HG02623 (cell line): ENCODE measurements around the gene SAE1.

ENCODE experiments used
- ATAC-seq: cut with Tn5 transposase; IDR thresholded peaks from one replicate; pipeline ENCODE4 v1.9.1; 2021; ENCODE audit warnings: moderate library complexity; ENCODE audit not compliant: unreplicated experiment

Gene SAE1

DNA sequence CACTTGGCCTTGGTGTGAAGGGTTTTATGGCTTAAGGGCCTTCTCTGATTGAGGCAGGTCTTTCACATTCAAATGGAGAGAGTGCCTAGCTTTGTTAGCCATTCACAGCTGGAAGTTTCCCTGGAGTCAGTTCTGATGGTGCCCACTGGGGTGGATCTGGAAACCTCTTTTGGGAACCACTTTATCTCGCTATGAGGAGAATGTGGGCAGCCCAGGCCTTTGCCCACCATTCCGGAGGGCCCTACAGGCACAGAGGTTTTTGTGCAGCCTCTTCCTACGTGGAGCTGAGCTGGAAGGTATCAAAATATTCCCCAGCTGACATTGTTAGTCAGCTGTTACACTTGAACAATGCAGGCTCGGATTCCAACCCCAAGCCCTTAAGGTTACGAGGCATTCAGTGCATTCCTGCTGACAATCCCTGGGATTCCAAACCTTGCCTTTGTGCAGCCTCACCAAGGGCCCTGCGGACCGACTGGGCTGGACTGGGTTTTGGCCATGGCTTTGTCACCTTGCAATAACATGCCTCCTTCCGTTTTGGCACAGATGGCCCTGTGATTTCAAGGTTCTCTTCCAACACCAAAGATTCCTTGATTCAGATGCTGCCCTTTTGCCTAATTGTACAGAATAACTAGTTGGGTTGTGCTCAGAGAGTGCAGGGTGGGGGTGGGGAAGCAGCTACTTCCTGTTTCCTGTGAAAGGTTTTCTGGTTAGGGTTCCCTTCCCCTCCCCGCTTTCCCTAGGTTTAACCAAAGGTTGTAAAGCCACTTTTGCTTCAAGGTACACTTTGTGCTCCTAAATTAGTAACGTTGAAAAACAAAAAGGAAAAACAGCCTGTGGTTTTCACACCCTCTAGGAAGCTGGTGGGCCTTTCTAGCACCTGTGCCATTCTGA lies 27.0 kb downstream of the SAE1 start:
- no peak for ATAC-seq

DNA sequence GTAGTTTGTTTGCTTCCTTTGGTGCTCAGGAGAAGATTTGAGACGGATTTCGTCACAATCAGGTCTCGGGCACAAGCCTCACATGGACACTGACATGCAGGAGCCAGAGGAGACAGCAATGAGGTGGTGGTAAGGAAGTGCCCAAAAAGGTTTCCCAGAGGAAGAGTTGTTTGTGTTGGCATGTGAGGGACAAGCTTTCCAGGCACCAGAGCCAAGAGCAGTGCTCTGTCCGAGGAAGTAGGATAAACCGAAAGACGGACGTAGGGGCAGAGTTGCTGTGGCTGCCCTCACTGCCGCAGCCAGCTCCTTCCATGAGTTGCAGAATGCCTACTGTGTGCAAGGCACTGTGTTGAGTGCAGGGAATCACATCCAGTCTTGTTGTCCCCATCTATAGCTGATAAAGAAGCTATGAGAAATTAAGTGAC lies 27.7 kb downstream of the SAE1 start:
- ATAC-seq: no peak

DNA sequence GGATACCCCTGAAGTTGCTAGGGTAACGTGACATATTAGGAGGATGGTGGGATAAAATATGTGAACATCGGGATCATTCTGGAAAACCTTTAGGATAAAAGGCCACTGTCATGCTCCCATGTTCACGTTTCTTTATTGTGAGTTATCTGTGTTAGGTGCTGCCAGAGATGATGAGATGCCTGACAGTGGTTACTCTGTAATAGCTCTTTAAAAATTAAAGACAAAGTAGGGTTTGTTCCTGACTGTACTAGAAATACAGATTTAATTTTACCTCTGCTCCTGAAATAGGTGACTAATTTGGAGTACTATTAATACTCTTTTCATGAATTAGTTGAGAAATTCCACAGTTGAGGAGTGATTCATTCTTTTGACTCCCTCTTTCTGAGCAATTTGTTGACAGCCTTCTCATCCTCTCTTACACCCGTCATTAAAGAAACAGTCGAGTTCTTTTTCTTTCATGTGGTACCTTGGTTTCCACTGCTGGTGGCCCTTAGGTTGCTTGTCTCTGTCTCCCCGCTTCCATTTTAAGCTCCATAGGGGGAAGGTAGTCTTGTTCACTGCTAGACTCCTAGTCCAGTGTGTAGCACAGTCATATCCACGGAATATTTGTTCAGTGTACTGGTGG lies 28.4 kb downstream of the SAE1 start:
- ATAC-seq: no peak

DNA sequence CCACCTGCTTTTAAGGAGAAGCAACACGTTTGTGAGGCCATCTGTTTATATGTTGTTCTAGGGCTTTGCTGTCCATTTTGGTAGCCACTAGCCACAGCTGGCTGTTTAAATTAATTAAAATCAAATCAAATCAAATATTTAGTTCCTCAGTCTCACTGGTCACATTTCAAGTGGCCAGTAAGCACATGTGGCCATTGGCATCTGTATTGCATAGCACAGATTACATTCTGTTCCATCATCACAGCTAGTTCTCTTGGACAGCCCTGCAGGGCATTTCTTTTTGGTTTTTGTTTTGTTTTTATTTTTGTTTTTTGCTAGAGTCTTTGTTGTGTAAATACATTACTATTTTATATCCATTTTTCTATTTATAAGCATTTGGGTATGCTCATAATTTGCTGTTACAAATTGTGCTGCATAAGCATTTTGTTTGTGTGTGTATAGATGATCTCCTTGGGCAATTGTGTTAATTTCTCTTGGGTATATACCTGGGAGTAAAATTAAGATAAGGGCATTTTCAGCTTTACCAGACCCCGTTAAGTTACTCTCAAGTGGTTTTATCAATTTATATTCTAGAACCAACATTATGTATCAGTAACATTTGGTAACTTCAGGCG lies 31.3 kb downstream of the SAE1 start:
- ATAC-seq: no peak

DNA sequence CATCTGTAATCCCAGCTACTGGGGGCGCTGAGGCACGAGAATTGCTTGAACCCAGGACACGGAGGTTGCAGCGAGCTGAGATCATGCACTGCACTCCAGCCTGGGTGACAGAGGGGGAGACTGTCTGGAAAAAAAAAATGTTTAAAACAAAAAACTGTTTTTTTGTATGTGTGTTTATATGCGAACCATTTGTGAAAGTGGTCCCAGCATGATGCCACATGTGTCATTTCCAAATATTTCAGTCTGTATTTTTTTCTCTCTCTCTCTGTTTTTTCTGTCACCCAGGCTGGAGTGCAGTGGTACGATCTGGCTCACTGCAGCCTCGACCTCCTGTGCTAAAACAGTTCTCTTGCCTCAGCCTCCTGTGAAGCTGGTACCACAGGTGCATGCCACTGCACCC lies 37.4 kb downstream of the SAE1 start:
- ATAC-seq: no peak

DNA sequence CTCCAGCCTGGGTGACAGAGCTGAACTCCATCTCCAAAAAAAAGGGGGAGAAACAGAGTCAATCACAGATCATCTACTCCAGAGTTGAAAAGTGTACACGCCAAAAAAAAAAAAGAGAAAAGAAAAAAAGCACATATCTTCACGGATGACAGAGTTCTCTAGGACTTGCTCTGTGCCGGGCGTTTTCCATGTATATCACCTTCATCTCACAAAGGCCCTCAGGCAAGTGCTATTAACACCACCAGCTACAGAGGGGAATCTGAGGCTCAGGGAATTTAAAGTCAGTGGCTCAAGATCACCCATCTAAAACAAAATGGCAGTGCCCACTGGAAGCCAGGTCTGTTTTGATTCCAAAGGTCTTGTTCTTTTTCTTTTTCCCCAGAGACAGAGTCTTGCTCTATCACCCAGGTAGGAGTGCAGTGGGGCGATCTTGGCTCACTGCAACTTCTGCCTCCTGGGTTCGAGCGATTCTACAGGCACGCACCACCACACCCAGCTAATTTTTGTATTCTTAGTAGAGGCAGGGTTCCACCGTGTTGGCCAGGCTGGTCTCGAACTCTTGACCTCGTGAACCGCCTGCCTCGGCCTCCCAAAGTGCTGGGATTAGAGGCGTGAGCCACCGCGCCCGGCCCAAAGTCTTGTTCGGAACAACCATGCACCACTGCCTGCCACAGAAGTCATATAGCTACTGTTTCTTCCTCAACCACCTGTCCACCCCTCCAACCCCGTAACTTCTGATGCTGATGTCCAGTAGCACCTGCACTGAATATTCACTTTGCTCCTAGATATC lies 42.2 kb downstream of the SAE1 start:
- ATAC-seq: no peak

DNA sequence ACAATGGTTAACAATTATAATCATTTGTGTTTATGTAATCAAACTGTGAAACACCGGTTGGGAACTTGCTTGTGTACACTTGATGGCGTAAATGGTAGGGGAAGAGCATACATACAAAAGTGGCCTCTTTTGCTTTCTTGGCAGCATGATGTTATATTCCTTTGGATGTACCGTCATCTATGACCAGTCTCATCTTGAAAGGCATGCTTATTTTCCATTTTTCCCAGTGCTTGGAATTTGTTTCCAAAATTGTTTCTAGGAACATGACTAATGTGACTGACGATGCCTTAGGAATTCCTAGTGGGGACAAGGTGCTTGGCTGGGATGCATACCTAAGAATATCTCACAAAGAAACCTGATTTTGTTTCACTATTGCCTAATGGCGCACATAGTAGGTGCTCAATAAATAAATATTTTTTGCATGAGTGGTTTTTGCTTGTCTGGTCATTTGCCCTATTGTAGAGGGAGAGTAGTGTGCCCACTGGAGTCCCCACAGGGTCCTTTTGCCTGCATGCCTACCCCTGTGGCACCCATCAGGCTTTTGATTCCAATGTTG lies 45.5 kb downstream of the SAE1 start:
- no peak for ATAC-seq

DNA sequence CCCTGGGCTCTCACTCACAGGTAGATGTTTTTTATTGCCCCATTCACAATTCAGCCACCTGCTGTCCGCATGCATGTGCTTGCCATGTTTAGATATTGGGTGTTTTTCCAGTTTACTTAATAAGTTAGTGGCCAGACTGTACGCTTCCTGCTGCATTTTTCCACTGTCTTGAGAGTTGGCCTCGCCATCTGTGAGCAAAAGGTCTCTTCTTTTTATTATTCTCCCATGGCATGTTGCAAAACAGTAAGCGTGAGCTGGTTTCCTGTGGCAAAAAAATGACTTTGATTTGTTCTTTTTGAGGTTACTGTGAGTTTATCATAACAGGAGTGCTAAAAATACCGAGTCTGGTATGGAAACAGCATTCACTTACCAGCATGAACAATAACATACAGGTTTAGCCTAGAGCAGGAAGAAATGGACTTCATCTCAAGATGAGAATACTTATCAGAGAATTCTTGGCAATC lies 46.0 kb downstream of the SAE1 start:
- ATAC-seq: no peak

DNA sequence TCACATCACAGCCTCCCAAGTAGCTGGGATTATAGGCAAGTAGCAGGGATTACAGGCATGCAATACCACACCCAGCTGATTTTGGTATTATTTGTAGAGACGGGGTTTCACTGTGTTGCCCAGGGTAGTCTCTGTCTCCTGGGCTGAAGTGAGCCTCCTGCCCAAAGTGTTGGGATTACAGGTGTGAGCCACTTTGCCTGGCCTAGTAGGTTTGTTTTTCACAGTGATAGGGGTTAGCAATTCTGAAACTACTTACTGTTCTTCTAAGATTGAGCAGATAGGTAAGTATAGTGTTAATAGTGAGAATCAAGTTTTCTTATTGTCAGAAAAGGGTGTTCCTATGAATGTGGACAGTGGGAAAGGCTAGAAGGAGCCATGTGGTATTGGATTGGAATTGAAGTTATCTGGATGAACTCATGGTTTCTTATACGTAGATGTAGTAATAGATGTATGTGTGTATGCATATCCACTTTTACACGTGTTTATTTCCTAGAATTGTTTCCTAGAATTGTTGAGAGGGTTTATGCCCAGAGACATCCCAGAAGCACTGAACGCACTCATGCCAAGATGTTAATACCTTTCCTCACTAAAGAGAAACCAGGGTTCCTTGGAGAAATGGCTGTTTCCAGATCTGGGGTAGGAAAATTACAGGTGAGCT lies 49.1 kb downstream of the SAE1 start:
- ATAC-seq: no peak

DNA sequence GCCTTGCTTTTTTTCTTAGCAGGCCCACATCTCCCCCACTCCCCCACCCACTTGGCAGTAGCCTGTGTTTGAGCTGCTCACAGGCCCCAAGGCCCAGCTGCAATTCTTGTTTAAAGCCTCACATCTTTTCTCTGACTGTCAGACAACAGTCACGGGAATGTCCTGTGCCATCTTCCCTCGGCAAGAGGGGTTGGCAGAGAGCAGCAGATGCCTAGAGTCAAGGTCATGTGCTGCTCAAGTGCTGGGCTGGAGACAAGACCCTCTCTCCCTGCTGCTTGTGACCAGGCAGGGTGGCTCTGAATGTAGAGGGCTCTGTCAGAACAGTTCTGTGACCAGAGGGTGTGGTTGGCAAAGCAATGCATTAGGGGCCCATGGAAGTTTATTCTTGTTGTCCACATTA lies 53.0 kb downstream of the SAE1 start:
- ATAC-seq: no peak

DNA sequence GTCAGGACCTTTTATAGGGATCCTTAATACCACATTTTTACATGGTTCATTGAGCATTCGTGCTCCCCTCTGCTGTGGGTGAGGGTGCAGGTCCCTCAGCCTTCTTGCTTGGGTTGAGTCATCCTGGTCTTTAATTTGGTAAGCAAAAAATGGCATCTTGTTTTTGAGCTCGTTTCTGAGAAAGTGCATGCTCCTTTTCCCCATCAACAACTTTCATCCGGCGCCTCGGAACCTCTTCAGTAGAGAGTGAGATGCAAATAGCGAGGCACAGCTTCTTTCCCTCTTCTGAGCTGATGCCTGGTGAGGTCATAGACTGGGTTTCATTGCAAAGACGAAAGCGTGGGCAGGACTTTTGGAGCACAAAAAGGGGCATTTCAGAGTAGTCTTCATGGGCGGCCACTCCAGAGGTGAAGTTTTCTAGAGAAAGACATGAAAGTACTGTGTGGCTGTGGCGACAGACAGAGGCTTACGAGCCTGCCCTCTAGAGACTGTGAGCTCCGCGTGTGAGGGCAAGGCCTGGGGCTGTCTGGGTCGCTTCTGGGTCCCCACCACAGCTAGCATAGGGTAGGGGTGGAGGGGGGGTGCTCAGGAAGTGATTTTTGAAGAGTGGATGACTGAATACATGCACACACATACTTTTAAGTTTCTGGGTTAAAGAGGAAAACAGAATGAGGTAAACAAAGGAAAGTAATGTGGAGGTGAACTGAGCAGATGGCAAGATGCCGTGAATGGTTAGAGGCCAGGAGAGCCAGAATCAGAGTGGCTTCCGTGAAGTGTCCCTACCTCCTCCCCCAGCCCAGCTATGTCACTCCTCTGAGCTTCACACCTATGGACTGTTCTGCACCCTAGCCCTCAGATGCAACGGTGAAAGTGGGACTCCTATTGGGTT lies 56.1 kb downstream of the SAE1 start:
- no peak for ATAC-seq

DNA sequence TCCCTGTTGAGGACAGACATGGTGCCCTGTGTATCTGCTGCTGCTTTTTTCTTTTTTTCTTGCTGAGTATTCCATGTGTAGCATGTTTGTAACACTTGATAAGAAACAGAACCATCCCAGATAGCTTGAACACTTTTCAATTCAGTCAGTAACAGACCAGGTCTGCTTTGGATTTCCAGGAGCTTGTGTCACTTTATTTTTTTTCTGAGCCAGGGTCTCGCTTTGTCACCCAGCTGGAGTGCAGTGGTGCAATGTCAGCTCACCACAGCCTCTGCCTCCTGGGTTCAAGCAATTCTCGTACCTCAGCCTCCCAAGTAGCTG lies 56.7 kb downstream of the SAE1 start:
- no peak for ATAC-seq

DNA sequence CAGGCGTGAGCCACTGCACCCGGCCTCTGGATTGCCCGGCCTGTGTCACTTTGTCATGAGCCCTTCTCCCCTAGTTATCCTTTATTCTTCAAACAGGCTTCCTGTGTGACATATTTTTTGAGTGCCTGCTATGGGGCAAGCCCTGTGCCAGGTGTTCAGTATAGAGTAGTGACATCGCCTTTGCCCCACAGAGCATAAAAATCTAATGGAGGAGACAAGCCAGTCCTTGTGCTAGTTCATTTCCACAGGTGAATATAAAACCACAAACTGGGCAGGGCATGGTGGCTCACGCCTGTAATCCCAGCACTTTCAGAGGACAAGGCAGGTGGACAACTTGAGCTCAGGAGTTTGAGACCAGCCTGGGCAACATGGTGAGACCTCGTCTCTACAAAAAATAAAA lies 57.2 kb downstream of the SAE1 start:
- ATAC-seq: no peak

DNA sequence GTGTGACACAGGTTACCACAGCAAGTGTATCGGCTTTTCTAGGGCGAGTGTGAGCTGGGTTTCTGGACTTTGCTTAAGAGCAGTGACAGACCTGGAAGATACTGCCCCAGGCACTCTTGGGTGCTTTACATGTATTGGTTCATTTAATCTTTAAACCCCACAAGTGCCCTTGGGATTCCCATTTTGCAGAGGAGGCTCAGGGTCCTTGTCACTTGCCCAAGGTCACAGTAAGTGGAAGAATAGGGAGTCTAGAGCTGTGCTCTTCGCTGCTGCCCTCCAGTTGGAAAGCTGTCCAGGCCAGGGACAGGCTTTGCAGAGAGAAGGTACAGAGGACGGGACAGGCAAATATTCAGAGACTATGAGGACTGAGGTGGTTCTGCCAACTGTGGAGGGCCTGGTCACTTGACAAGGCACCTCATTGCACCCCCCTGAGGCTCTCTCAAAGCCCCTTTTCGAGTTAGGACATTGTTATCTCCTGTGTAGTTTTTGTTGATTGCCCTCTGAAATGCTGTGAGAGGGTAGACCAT lies 57.9 kb downstream of the SAE1 start:
- ATAC-seq: no peak

DNA sequence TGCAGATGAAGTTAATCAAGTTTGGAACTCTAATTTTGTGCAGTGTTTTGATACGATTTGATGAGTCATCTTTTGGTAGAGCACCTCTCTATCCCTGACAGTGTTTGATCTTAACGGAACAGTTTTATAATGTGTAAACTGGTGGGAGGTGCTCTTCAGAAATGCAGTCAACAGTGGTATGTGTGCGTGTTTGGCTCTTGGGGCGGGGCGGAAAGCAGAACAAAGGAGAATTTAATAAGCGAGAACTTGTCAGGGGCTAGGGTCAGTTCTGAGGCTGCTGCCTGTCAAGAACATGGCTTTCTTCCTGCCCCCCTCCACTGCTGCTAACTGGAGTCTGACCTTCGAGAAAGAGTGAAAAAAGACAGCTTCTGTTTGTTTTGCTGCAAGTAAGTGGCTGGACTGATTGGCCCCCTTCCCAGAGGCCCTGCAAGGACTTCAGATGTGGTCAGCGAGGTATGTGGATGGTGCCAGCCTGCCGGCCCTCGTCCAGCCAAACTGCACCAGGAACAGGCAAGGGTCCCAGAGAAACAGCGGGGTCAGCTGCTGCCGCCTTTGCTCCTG lies 59.6 kb downstream of the SAE1 start:
- ATAC-seq: no peak

DNA sequence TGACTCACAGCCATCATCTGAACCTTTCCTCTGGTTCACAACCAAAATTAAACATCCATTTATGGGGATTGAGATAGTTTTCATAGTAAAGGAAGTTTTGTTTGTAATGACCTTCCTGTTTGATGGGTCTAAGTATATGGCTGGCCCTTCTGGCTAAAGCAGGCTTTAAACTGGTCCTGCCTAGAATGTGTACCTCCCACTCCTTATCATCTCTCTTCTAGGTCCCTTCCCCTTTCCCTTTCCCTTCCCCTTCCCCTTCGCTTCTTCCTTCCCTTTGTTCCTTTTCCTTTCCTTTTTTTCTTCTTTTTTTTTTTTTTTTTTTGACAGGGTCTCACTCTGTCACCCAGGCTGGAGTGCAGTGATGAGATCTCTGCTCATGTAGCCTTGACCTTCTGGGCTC lies 64.8 kb downstream of the SAE1 start:
- no peak for ATAC-seq

DNA sequence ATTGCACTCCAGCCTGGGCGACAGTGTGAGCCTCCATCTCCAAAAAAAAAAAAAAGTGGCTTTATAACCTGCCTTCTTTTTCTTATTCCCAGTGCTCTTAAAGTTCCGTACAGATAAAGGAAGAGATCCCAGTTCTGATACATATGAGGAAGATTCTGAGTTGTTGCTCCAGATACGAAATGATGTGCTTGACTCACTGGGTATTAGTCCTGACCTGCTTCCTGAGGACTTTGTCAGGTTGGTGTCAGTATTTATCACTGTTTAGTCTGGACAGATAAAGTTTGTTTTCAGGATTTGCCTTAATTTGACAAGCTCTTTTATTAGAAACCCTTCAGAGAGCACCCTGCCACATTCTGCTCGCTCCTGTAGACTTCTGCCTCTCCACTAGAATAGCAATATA lies 66.5 kb downstream of the SAE1 start:
- ATAC-seq: no peak

DNA sequence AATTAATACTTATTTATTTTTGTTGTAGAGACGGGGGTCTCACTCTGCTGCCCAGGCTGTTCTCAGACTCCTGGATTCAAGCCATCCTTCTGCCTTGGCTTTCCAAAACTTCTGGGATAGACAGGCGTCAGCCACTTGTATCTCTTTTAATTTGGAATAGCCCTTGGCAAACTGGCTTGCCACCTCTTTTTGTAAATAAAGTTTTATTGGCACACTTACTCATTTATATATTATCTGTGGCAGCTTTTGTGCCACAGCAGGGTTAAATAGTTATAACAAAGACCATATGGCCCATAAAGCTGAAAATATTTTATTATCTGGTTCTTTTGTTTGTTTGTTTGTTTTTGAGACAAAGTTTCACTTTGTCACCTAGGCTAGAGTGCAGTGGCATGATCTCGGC lies 69.9 kb downstream of the SAE1 start:
- no peak for ATAC-seq

DNA sequence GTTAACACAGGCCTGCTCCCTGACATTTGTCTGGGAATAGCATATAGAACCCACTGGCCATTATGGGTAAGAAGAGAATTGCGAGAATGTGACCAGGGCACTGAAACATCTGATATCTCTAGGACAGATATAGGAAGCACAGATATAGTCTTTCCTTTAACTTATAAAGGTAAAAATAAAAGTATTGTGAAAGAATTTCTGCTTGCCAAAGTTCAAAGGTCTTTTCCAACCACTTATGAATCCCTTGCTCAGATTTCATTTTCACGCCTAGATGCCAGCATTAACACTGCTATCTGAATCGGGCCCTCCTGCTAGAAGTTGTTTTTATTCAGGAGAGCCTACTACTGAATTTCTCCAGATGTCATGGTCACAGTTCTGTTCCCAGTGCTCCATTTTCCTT lies 72.6 kb downstream of the SAE1 start:
- no peak for ATAC-seq
